ENCODE measurements around the gene ABR.

The ABR gene

GRCh38 chr17:1008008-1008761, 171.6 kb downstream of the ABR start:
- no peak overlapping the region for H3K4me3 ChIP-seq (ENCODE audit: control insufficient read depth in 1 of 7, extremely low read depth in 1 of 7, insufficient read depth in 4 of 7, low read depth in 2 of 7, low read length in 6 of 7)
- no peaks in the 10 kb centered on the region for H3K27me3 ChIP-seq (replicated peaks in 2 of 5; ENCODE audit: control insufficient read depth in 4 of 5, insufficient read depth in 5 of 5, low read length in 4 of 5)
- H3K27ac ChIP-seq (ENCODE audit: insufficient read depth in 1 of 2, low read depth in 1 of 2, low read length in 2 of 2, poor library complexity in 1 of 2, severe bottlenecking in 2 of 2): no peak overlapping the region
- no peaks in the 10 kb centered on the region for H3K9me3 ChIP-seq (ENCODE audit: control extremely low read depth in 1 of 5, control insufficient read depth in 4 of 5, insufficient read depth in 2 of 5, low read depth in 1 of 5, low read length in 4 of 5)
- POLR2A ChIA-PET: no interaction called here
- DNase-seq: no peak
- H3K36me3 ChIP-seq (ENCODE audit: control insufficient read depth in 4 of 4, insufficient read depth in 4 of 4, low read length in 3 of 4): peaks cover 0 to 90% (median 36%) of the 10 kb centered on the region in 4 experiments
- 98% methylated on average over 20 of the region's 21 CpGs for WGBS (ENCODE audit: insufficient coverage)
- CTCF ChIA-PET: interaction anchor here (1.2 to 1.9 kb wide), 2 partner anchors 11 to 48 kb away, joined by 5 to 7 read pairs; partner anchors contain the start of gene TIMM22
- H3K4me1 ChIP-seq (ENCODE audit: control extremely low read depth in 1 of 4, control insufficient read depth in 4 of 4, insufficient read depth in 4 of 4, low read length in 3 of 4): peaks cover 0 to 27% (median 11%) of the 10 kb centered on the region in 4 experiments

- POLR2A ChIA-PET: no interaction called here
- Histone ChIP-seq H3K9me3 (ENCODE audit: control extremely low read depth in 1 of 5, control insufficient read depth in 4 of 5, insufficient read depth in 2 of 5, low read depth in 1 of 5, low read length in 4 of 5) (no peaks in the 10 kb centered on the region), H3K4me1 (ENCODE audit: control extremely low read depth in 1 of 4, control insufficient read depth in 4 of 4, insufficient read depth in 4 of 4, low read length in 3 of 4) (peaks cover 0 to 27% (median 11%) of the 10 kb centered on the region in 4 experiments), H3K27ac (ENCODE audit: insufficient read depth in 1 of 2, low read depth in 1 of 2, low read length in 2 of 2, poor library complexity in 1 of 2, severe bottlenecking in 2 of 2) (no peak overlapping the region), H3K27me3 (replicated peaks in 2 of 5; ENCODE audit: control insufficient read depth in 4 of 5, insufficient read depth in 5 of 5, low read length in 4 of 5) (no peaks in the 10 kb centered on the region), H3K4me3 (ENCODE audit: control insufficient read depth in 1 of 7, extremely low read depth in 1 of 7, insufficient read depth in 4 of 7, low read depth in 2 of 7, low read length in 6 of 7) (no peak overlapping the region), H3K36me3 (ENCODE audit: control insufficient read depth in 4 of 4, insufficient read depth in 4 of 4, low read length in 3 of 4) (peaks cover 2 to 94% (median 42%) of the 10 kb centered on the region in 4 experiments)
- no peak for DNase-seq
- 98% methylated on average over 13 of the region's 16 CpGs for WGBS (ENCODE audit: insufficient coverage)
- CTCF ChIA-PET: interaction anchor here (1.2 to 1.9 kb wide), 2 partner anchors 11 to 49 kb away, joined by 5 to 7 read pairs; partner anchors contain the start of gene TIMM22
Observed at GRCh38 chr17:1007310-1008007, 172.3 kb downstream of the ABR start.

DNA sequence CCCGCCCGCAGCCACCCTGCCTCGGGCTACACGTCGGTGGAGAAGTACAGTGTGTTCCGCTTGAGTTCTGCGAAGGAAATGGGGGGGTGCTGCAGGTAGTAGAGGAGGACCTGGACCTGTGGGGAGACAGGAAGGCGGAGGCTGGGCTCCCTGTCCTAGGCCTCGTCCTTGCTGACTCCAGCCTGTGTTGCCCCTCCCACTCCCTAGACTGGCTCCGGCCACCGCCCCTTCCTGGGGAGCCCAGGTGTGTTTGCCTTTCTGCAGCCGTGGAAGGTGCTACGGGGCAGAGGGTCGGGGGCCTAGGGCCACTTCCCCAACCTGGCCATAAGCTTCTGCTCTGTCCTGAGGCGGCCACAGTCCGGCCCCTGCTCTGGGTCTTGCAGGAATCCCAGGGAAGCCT, 173.7 kb downstream of the ABR start:
- peaks cover 0 to 27% (median 11%) of the 10 kb centered on the region in 4 experiments for H3K4me1 ChIP-seq (ENCODE audit: control extremely low read depth in 1 of 4, control insufficient read depth in 4 of 4, insufficient read depth in 4 of 4, low read length in 3 of 4)
- peaks cover 2 to 95% (median 48%) of the 10 kb centered on the region in 4 experiments for H3K36me3 ChIP-seq (ENCODE audit: control insufficient read depth in 4 of 4, insufficient read depth in 4 of 4, low read length in 3 of 4)
- no peaks in the 10 kb centered on the region for H3K9me3 ChIP-seq (ENCODE audit: control extremely low read depth in 1 of 5, control insufficient read depth in 4 of 5, insufficient read depth in 2 of 5, low read depth in 1 of 5, low read length in 4 of 5)
- 90% methylated on average over 14 of the region's 16 CpGs for WGBS (ENCODE audit: insufficient coverage)
- no peaks in the 10 kb centered on the region for H3K27me3 ChIP-seq (replicated peaks in 2 of 5; ENCODE audit: control insufficient read depth in 4 of 5, insufficient read depth in 5 of 5, low read length in 4 of 5)
- CTCF ChIA-PET: no interaction called here
- H3K27ac ChIP-seq (ENCODE audit: insufficient read depth in 1 of 2, low read depth in 1 of 2, low read length in 2 of 2, poor library complexity in 1 of 2, severe bottlenecking in 2 of 2): no peak overlapping the region
- H3K4me3 ChIP-seq (ENCODE audit: control insufficient read depth in 1 of 7, extremely low read depth in 1 of 7, insufficient read depth in 4 of 7, low read depth in 2 of 7, low read length in 6 of 7): peak overlapping the region in 2 of 7 experiments; percentile 22 to 34
- no peak for DNase-seq
- POLR2A ChIA-PET: no interaction called here

DNA sequence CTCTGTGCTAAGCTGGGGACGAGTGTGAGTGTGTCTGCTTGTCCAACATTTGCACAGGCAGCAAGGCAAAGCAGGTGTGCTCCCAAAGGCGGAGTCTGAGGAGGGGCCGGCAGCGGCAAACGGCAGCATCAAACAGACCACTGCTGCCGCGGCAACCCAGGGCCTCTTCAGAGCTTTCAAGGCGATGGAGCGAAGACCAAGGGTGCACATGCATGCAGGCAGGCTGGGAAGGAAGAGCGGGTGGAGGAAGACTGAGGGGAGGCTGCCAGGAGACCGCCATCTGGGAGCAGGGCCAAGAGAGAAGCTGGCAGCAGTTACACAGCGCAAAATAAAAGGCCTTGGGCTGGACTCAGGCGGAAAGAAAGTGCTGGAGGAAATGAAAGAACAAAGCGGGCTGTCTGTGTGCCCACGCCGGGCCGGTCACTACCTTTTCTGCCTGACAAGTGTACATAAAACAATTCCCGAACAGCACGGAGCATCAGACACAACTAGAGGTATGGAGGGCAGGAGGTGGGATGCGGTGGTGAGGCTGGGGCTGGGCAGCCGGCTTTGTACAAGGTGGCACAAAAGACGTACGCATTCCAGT, 174.3 kb downstream of the ABR start:
- WGBS (ENCODE audit: insufficient coverage): 20% methylated on average over 21 of the region's 23 CpGs
- Histone ChIP-seq H3K36me3 (ENCODE audit: control insufficient read depth in 4 of 4, insufficient read depth in 4 of 4, low read length in 3 of 4) (peaks cover 4 to 95% (median 50%) of the 10 kb centered on the region in 4 experiments), H3K27me3 (replicated peaks in 2 of 5; ENCODE audit: control insufficient read depth in 4 of 5, insufficient read depth in 5 of 5, low read length in 4 of 5) (no peaks in the 10 kb centered on the region), H3K9me3 (ENCODE audit: control extremely low read depth in 1 of 5, control insufficient read depth in 4 of 5, insufficient read depth in 2 of 5, low read depth in 1 of 5, low read length in 4 of 5) (no peaks in the 10 kb centered on the region), H3K27ac (ENCODE audit: insufficient read depth in 1 of 2, low read depth in 1 of 2, low read length in 2 of 2, poor library complexity in 1 of 2, severe bottlenecking in 2 of 2) (peak overlapping the region in 1 of 2 experiments; percentile 21), H3K4me1 (ENCODE audit: control extremely low read depth in 1 of 4, control insufficient read depth in 4 of 4, insufficient read depth in 4 of 4, low read length in 3 of 4) (peaks cover 0 to 27% (median 11%) of the 10 kb centered on the region in 4 experiments), H3K4me3 (ENCODE audit: control insufficient read depth in 1 of 7, extremely low read depth in 1 of 7, insufficient read depth in 4 of 7, low read depth in 2 of 7, low read length in 6 of 7) (peak overlapping the region in 2 of 7 experiments; percentile 22 to 34)
- DNase-seq: peak; percentile 33 to 70 (median 67)
- CTCF ChIA-PET: interaction anchor here (0.9 to 2.0 kb wide), 6 partner anchors 8 to 224 kb away, joined by 3 to 18 read pairs (median 4); partner anchors contain the start of gene TIMM22
- POLR2A ChIA-PET: interaction anchor here (1.2 kb wide), 1 partner anchor 38 kb away, joined by 4 read pairs; no protein-coding TSS in a partner anchor

- H3K36me3 ChIP-seq (ENCODE audit: control insufficient read depth in 4 of 4, insufficient read depth in 4 of 4, low read length in 3 of 4): peaks cover 4 to 93% (median 49%) of the 10 kb centered on the region in 4 experiments
Observed at GRCh38 chr17:1004769-1005295, 174.9 kb downstream of the ABR start.

DNA sequence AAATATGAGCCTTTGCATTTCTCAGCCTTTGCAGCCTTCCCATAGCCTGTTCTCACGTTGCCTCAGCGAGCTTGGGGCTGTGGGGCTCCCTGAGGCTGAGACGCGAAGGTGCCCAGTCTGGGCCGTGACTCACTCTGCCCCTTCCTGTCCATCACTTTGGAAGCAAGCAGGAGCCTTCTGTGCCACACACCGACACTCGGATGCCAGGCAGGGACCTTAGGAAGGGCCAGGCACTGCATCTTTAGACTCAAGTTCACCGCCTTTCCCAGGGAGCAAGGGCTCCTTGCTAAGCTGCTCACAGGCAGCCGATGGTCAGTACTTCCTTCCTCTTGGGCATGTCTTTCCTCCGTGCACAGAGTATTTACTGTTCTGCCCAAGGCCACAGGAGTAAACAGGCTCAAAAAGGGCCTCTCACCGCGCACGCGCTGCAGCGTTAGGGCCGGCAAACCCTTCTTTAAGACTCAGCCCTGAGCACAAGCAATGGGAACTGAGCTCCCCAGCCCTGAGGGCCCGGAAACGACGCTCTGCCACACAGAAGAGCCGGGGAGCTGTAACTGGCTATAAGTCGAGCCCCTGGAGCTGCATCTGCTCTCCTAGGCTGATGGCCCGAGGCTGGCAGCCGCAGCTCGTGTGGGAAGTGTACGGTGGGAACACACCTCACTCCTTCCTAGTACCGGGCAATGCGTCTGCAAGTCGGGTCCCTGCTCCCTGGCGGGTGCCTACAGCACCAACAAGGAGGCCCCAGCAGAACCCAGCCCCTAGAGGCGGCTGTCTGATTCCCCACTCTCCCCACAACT, 175.6 kb downstream of the ABR start:
- Histone ChIP-seq H3K9me3 (ENCODE audit: control extremely low read depth in 1 of 5, control insufficient read depth in 4 of 5, insufficient read depth in 2 of 5, low read depth in 1 of 5, low read length in 4 of 5) (no peaks in the 10 kb centered on the region), H3K36me3 (ENCODE audit: control insufficient read depth in 4 of 4, insufficient read depth in 4 of 4, low read length in 3 of 4) (peaks cover 8 to 91% (median 46%) of the 10 kb centered on the region in 4 experiments), H3K4me3 (ENCODE audit: control insufficient read depth in 1 of 7, extremely low read depth in 1 of 7, insufficient read depth in 4 of 7, low read depth in 2 of 7, low read length in 6 of 7) (no peak overlapping the region), H3K4me1 (ENCODE audit: control extremely low read depth in 1 of 4, control insufficient read depth in 4 of 4, insufficient read depth in 4 of 4, low read length in 3 of 4) (peaks cover 0 to 27% (median 11%) of the 10 kb centered on the region in 4 experiments), H3K27ac (ENCODE audit: insufficient read depth in 1 of 2, low read depth in 1 of 2, low read length in 2 of 2, poor library complexity in 1 of 2, severe bottlenecking in 2 of 2) (no peak overlapping the region), H3K27me3 (replicated peaks in 2 of 5; ENCODE audit: control insufficient read depth in 4 of 5, insufficient read depth in 5 of 5, low read length in 4 of 5) (no peaks in the 10 kb centered on the region)
- POLR2A ChIA-PET: no interaction called here
- no peak for DNase-seq
- 89% methylated on average over 29 of the region's 30 CpGs for WGBS (ENCODE audit: insufficient coverage)
- CTCF ChIA-PET: interaction anchor here (1.0 to 2.0 kb wide), 5 partner anchors 7 to 223 kb away, joined by 3 to 18 read pairs (median 4); partner anchors contain the start of gene TIMM22

More at GRCh38 chr17:1004769-1005295, 174.9 kb downstream of the ABR start:
- Histone ChIP-seq H3K4me3 (ENCODE audit: control insufficient read depth in 1 of 7, extremely low read depth in 1 of 7, insufficient read depth in 4 of 7, low read depth in 2 of 7, low read length in 6 of 7) (no peak overlapping the region), H3K9me3 (ENCODE audit: control extremely low read depth in 1 of 5, control insufficient read depth in 4 of 5, insufficient read depth in 2 of 5, low read depth in 1 of 5, low read length in 4 of 5) (no peaks in the 10 kb centered on the region), H3K27ac (ENCODE audit: insufficient read depth in 1 of 2, low read depth in 1 of 2, low read length in 2 of 2, poor library complexity in 1 of 2, severe bottlenecking in 2 of 2) (peak overlapping the region in 1 of 2 experiments; percentile 21), H3K4me1 (ENCODE audit: control extremely low read depth in 1 of 4, control insufficient read depth in 4 of 4, insufficient read depth in 4 of 4, low read length in 3 of 4) (peaks cover 0 to 27% (median 11%) of the 10 kb centered on the region in 4 experiments), H3K27me3 (replicated peaks in 2 of 5; ENCODE audit: control insufficient read depth in 4 of 5, insufficient read depth in 5 of 5, low read length in 4 of 5) (no peaks in the 10 kb centered on the region)
- ChIA-PET CTCF (interaction anchor here (0.9 to 2.0 kb wide), 6 partner anchors 8 to 224 kb away, joined by 3 to 18 read pairs (median 4); partner anchors contain the start of gene TIMM22), POLR2A (interaction anchor here (1.2 kb wide), 1 partner anchor 39 kb away, joined by 4 read pairs; no protein-coding TSS in a partner anchor)
- DNase-seq: no peak
- WGBS (ENCODE audit: insufficient coverage): 83% methylated on average over 9 of the region's 13 CpGs
